B cell (primary cell): ENCODE measurements around the gene KCNK17. TPM values are rescaled to one million over a fixed set of nuclear protein-coding genes. Genes with fewer than 3 reads are reported as not detected.

Experiments
- ATAC-seq: fragments of 200-7000 bp; cut with Tn5 transposase; one replicate; pipeline ENCODE4 v1.10.0; 2021; ENCODE audit warnings: low read depth, mild to moderate bottlenecking, moderate number of reproducible peaks, moderate library complexity
- CTCF ChIA-PET: fragments of 350-600 bp; sonication (Branson Sonifier 250); formaldehyde crosslinking; loops from one replicate; lab custom pipeline; 2021; ENCODE audit warnings: antibody characterized with exemption, inconsistent platforms; lab: Charles Lee
- POLR2A ChIA-PET: fragments of 350-600 bp; sonication (Branson Sonifier 250); formaldehyde crosslinking; loops from one replicate; lab custom pipeline; 2021; ENCODE audit warnings: antibody characterized with exemption; lab: Charles Lee
- DNase-seq: peaks from one replicate; pipeline ENCODE4 v3.0.0; 2013
- H2AFZ ChIP-seq: 2 replicates; pipeline ENCODE4 v1.6.1; 2012; ENCODE audit warnings: mild to moderate bottlenecking, low read depth, low read length; ENCODE audit not compliant: insufficient read depth, poor library complexity, severe bottlenecking
- H3K27ac ChIP-seq, 2 donors: 1 replicate in 1 of 2; 2 replicates in 1 of 2; pipeline ENCODE4 v1.5.1; 2012 to 2013; ENCODE audit warnings: low read length in 2 of 2, mild to moderate bottlenecking in 2 of 2, moderate library complexity in 1 of 2
- H3K27me3 ChIP-seq, 4 experiments: fragments of 200-600 bp in 1 of 4; sonication (generic) in 1 of 4; replicated peaks in 1 of 4; 1 replicate in 2 of 4; 2 replicates in 2 of 4; pipeline versions ENCODE4 v1.6.1 to v1.7.0; 2013 to 2016; ENCODE audit warnings: low read length in 3 of 4, mild to moderate bottlenecking in 2 of 4, mixed read lengths in 1 of 4, moderate library complexity in 1 of 4; ENCODE audit not compliant: insufficient read depth in 4 of 4, control insufficient read depth in 3 of 4; ENCODE audit errors: control extremely low read depth in 1 of 4
- H3K36me3 ChIP-seq, 2 experiments: replicated peaks in 1 of 2; 1 replicate in 1 of 2; 2 replicates in 1 of 2; pipeline versions ENCODE4 v1.6.1 to v1.7.1; 2013; ENCODE audit warnings: low read length in 1 of 2; ENCODE audit not compliant: insufficient read depth in 2 of 2, control insufficient read depth in 1 of 2; ENCODE audit errors: control extremely low read depth in 1 of 2, extremely low read depth in 1 of 2
- H3K4me1 ChIP-seq, 2 donors: fragments of 200-600 bp in 1 of 2; sonication (generic) in 1 of 2; 1 replicate in 1 of 2; 2 replicates in 1 of 2; pipeline versions ENCODE4 v1.5.1 to v1.6.1; 2013 to 2017; ENCODE audit warnings: low read length in 2 of 2; ENCODE audit not compliant: control insufficient read depth in 2 of 2, insufficient read depth in 2 of 2
- H3K4me2 ChIP-seq: replicated peaks from 2 replicates; pipeline ENCODE3; 2012; ENCODE audit warnings: mild to moderate bottlenecking, low read depth, low read length; ENCODE audit not compliant: poor library complexity, severe bottlenecking
- H3K4me3 ChIP-seq, 5 experiments: fragments of 200-600 bp in 1 of 5; sonication (generic) in 1 of 5; 1 replicate in 3 of 5; 2 replicates in 2 of 5; pipeline versions ENCODE4 v1.5.1 to v1.7.0; 2011 to 2016; ENCODE audit warnings: low read length in 4 of 5, mild to moderate bottlenecking in 4 of 5, low read depth in 2 of 5, control low read depth in 1 of 5, moderate library complexity in 1 of 5; ENCODE audit not compliant: insufficient read depth in 1 of 5; ENCODE audit errors: control extremely low read depth in 1 of 5, extremely low read depth in 1 of 5
- H3K79me2 ChIP-seq: fragments of 200-600 bp; sonication (generic); one replicate; pipeline ENCODE4 v1.6.0; 2016; ENCODE audit warnings: low read length; ENCODE audit not compliant: control insufficient read depth, insufficient read depth
- H3K9ac ChIP-seq: fragments of 200-600 bp; sonication (generic); 2 replicates; pipeline ENCODE4 v1.6.1; 2017; ENCODE audit warnings: mild to moderate bottlenecking, low read length, moderate library complexity
- H3K9me3 ChIP-seq, 3 donors: one replicate each; pipeline versions ENCODE4 v1.6.1 to v1.7.1; 2013; ENCODE audit warnings: low read length in 2 of 3; ENCODE audit not compliant: control insufficient read depth in 2 of 3, insufficient read depth in 1 of 3; ENCODE audit errors: control extremely low read depth in 1 of 3
- H4K20me1 ChIP-seq: 2 replicates; pipeline ENCODE4 v1.6.0; 2012; ENCODE audit warnings: mild to moderate bottlenecking, low read length; ENCODE audit not compliant: insufficient read depth, control insufficient read depth, poor library complexity, severe bottlenecking
- H3K27ac Mint-ChIP-seq: one replicate; pipeline ENCODE4 v1.8.0; 2021; ENCODE audit warnings: mixed read lengths
- H3K27me3 Mint-ChIP-seq: one replicate; pipeline ENCODE4 v1.8.0; 2021; ENCODE audit warnings: mixed read lengths
- H3K4me1 Mint-ChIP-seq: one replicate; pipeline ENCODE4 v1.8.0; 2021; ENCODE audit warnings: mixed read lengths
- H3K4me3 Mint-ChIP-seq: one replicate; pipeline ENCODE4 v1.8.0; 2021; ENCODE audit warnings: mixed read lengths
- H3K9me3 Mint-ChIP-seq: one replicate; pipeline ENCODE4 v1.8.0; 2022; ENCODE audit warnings: mixed read lengths; ENCODE audit not compliant: insufficient read depth
- CTCF ChIP-seq: fragments of 200-600 bp; IDR thresholded peaks from one replicate; pipeline ENCODE4 v1.8.0; 2022; ENCODE audit warnings: antibody characterized with exemption, mild to moderate bottlenecking
- EZH2 ChIP-seq: IDR thresholded peaks from 2 replicates; pipeline ENCODE4 v1.6.1; 2012; ENCODE audit warnings: borderline replicate concordance, low read depth, mild to moderate bottlenecking, moderate library complexity, low read length; ENCODE audit not compliant: insufficient read depth, poor library complexity, severe bottlenecking
- WGBS: methylation state at CpG from one replicate; pipeline ENCODE4 v1.1.5; 2013; ENCODE audit warnings: missing lambda C conversion rate; ENCODE audit not compliant: insufficient coverage; 5-methylcytosine and 5-hydroxymethylcytosine counted together
- intact Hi-C: fragments of 100-400 bp; cut with micrococcal nuclease; formaldehyde crosslinking; loops from one replicate; pipeline ENCODE4 v1.10.0; 2022
- polyA plus RNA-seq: library from polyadenylated mRNA; depleted of rRNA; stranded (reverse); fragments of >200 nt; gene quantifications from 2 replicates; pipeline ENCODE4 v1.2.3, GENCODE V29; 2012
- total RNA-seq, 2 donors: library from RNA; stranded (reverse); fragments of 120-200 nt in 1 of 2; gene quantifications; 1 replicate in 1 of 2; 2 replicates in 1 of 2; pipeline versions ENCODE4 v1.2.3 to v1.2.4, GENCODE V29; 2013 to 2022

Gene KCNK17
- total and polyA plus RNA-seq, 2 donors (not counting 1 experiment from before 2014, with no cell fraction given), result not detected

- H3K27me3 Mint-ChIP-seq, result peaks cover 35% of the 10 kb centered on the region
- no peak for ATAC-seq
- ChIA-PET CTCF (no interaction called here), POLR2A (no interaction called here)
- Histone ChIP-seq H3K36me3 (no peaks in the 10 kb centered on the region), H3K4me1 (no peaks in the 10 kb centered on the region), H3K27me3 (peaks cover 0 to 9% (median 4%) of the 10 kb centered on the region in 4 experiments), H4K20me1 (no peaks in the 10 kb centered on the region), H2AFZ (no peak overlapping the region), H3K4me3 (no peak overlapping the region), H3K4me2 (no peak overlapping the region), H3K9me3 (peaks cover 0 to 4% (median 0%) of the 10 kb centered on the region in 3 donors), H3K27ac (no peak overlapping the region), H3K9ac (no peak overlapping the region), H3K79me2 (no peaks in the 10 kb centered on the region)
- H3K9me3 Mint-ChIP-seq, result peaks cover 3% of the 10 kb centered on the region
- H3K4me1 Mint-ChIP-seq, result no peaks in the 10 kb centered on the region
- no peak overlapping the region for H3K27ac Mint-ChIP-seq
- DNase-seq, result no peak
- WGBS, result no CpG with 5 or more reads among the region's 4 CpGs
- TF ChIP-seq CTCF, result no peak
- no peak for TF ChIP-seq EZH2
- intact Hi-C loops, result no loop called here
- no peak overlapping the region for H3K4me3 Mint-ChIP-seq
Measured at GRCh38 chr6:39254999-39255535, 59.2 kb downstream of the KCNK17 start.

GRCh38 chr6:39251406-39251805 is 62.8 kb downstream of the KCNK17 start:
- peaks cover 3% of the 10 kb centered on the region for H3K9me3 Mint-ChIP-seq
- Histone ChIP-seq H4K20me1 (no peaks in the 10 kb centered on the region), H3K4me1 (no peaks in the 10 kb centered on the region), H3K4me2 (no peak overlapping the region), H3K4me3 (no peak overlapping the region), H3K27ac (no peak overlapping the region), H3K79me2 (no peaks in the 10 kb centered on the region), H3K36me3 (no peaks in the 10 kb centered on the region), H3K27me3 (peaks cover 0 to 4% (median 0%) of the 10 kb centered on the region in 4 experiments), H3K9me3 (peaks cover 0 to 4% (median 0%) of the 10 kb centered on the region in 3 donors), H3K9ac (no peak overlapping the region), H2AFZ (no peak overlapping the region)
- peaks cover 30% of the 10 kb centered on the region for H3K27me3 Mint-ChIP-seq
- no peak overlapping the region for H3K4me3 Mint-ChIP-seq
- DNase-seq (no peak), ATAC-seq (no peak)
- WGBS, result 98% methylated on average over 4 of the region's 8 CpGs
- no peak overlapping the region for H3K27ac Mint-ChIP-seq
- intact Hi-C loops, result no loop called here
- CTCF ChIA-PET, result no interaction called here
- POLR2A ChIA-PET, result no interaction called here
- TF ChIP-seq CTCF (no peak), EZH2 (no peak)
- no peaks in the 10 kb centered on the region for H3K4me1 Mint-ChIP-seq
